Measurements from ENCODE around the gene SFRP2. TPM values are rescaled to one million over a fixed set of nuclear protein-coding genes. Genes with fewer than 3 reads are reported as not detected.

Gene SFRP2
- total RNA-seq, 1 donor from 2014 or later: not detected

Other genes starting within 250 kb of the SFRP2 start
- gene TLR2, start 104.8 kb downstream of the SFRP2 start, total RNA-seq: 0.49 and 1.0 TPM in 2 replicates
- gene RNF175, start 29.1 kb downstream of the SFRP2 start, total RNA-seq: not detected in 2 replicates